ENCODE results near the gene PSPC1.
"Not testable (repeated sequence)": the region's sequence is repeated elsewhere in the genome, so short reads cannot be mapped to it uniquely, and the experiment has no call there.

The PSPC1 gene

DNA sequence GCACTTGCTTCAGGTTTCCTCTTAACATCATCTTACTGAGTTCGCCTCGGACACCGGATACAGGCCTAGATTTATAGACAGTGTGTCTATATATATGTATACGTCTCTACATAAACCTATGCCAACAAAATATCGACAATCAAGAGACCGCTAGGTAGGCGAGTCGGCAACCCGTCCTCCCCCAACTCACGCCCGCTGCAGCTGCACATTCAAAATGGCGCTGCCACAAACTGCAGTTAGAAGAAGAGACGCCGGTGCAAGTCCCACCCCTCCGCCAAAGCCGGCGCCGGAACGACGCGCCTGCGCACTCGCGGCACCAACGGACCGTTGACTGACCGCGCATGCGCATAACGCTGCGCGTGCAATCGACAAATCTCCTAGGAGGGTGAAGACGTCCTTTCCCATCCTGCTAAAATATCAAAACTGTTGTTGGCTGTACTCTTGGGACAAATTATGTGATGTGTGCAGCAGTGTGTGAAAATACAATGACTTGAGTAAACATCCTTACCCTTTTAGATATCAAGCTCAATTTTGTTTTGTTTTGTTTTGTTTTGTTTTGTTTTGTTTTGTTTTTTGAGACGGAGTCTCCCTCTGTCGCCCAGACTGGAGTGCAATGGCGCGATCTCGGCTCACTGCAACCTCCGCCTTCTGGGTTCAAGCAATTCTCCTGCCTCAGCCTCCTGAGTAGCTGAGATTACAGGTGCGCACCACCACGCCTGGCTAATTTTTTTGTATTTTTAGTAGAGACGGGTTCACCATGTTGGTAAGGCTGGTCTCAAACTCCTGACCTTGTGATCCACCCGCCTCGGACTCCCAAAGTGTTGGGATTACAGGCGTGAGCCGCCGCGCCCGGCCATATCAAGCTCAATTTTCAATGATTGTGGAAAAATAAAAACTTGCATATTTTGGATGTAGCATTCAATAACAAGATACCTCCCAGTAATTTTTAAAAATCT, at the start of gene PSPC1:
Gene PSPC1 (minus strand): TSS at position 219 of the 956 bp plus-strand sequence. CDS start 188 bp downstream, at position 31.
- peak; percentile 96 for DNase-seq (ENCODE audit: low spot score)

GRCh38 chr13:19822673-19823072, 39.9 kb upstream of the PSPC1 start:
- DNase-seq (ENCODE audit: low spot score), result no peak

DNA sequence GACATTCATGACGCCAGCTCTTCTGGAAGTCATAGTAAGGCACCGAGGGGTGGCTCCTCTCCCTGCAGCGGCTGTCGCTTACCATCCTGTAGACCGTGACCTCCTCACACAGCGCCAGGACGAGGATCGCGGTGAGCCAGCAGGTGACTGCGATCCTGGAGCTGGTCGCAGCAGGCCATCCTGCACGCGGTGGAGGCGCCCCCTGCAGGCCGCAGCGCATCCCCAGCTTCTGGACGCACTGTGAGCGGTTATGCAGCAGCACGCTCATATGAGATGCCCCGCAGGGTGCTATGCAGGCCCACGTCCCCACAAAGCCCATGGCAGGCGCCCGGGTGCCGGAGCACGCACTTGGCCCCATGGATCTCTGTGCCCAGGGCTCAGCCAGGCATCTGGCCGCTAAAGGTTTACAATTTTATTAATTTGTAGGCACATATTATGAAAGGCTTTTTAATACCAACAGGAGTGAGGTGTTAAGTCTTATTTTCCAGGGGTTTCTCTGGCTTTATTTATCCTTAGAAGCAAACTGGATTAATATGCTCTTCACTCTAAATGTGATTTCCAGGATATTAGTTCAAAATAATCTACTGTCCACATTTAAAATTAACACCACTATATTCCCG, 35.6 kb upstream of the PSPC1 start:
- DNase-seq (ENCODE audit: low spot score), result peak; percentile 87

DNA sequence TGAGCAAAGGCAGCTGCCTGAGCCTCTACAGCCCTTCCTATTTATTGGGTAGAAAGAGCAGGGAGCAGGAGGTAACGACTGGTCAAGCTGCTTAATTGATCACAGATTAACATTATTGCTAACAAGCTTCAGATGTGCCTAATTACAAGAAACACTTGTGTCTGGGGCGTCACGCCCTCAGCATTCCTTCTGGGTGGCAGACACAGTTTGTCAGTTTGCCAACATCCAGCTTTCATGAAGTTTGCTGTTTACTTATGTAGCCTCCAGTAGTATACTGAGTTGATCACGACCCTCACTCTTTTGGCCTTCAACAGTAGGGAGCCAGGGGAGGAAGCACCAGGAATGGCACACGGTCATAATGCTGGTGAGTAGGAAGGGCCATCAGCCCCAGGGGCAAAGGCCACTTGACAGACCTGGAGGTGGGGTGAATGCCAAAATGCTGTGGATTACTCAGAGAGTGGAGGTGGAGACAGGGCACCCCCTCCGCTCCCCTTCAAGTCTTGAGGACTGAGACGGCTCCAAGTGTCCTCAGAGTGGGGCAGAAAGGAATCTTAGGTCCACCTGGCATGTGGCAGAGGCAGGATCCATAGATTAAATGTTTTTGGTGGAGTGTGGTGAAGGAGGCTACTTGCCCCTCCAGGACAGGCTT, 34.9 kb upstream of the PSPC1 start:
- no peak for DNase-seq (ENCODE audit: low spot score)

DNA sequence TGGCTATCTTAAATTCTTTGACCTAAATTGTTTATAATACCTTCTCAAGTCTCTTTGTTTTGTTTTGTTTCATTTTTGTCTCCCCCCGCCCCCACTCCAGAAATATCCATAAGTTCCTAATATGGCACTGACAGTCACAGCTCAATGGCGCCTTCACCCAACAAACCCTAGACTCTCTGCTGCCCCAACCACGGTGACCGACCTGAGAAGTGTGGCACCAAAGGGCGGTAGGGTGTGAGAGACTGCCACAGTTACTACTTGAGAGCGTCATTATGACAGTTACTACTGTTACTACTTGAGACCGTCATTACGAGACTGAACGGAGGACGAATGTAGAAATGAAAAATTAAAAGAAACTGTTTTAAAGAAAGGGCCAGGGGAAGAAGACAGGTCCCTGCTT, 34.4 kb upstream of the PSPC1 start:
- no peak for DNase-seq (ENCODE audit: low spot score)

- DNase-seq (ENCODE audit: low spot score), result not testable (repeated sequence)
Observed at GRCh38 chr13:19815842-19816241, 33.1 kb upstream of the PSPC1 start.

GRCh38 chr13:19810996-19811881, 28.5 kb upstream of the PSPC1 start:
- DNase-seq (ENCODE audit: low spot score), result no peak

- no peak for DNase-seq (ENCODE audit: low spot score)
Observed at GRCh38 chr13:19810151-19810550, 27.4 kb upstream of the PSPC1 start.

DNA sequence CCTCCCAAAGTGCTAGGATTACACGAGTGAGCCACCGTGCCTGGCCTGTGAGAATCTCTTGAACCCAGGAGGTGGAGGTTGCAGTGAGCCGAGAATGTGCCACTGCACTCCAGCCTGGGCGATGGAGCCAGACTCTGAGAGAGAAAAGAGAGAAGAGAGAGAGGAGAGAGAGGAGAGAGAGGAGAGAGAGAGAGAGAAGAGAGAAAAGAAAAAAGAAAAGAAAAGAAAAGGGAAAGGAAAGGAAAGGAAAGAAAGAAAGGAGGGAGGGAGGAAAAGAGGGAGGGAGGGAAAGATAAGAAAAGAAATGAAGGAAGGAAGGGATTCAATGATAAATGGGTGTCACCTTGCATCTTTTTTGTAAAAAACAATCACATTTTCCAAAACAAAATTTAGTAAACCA, 23.0 kb upstream of the PSPC1 start:
- DNase-seq (ENCODE audit: low spot score), result no peak

DNA sequence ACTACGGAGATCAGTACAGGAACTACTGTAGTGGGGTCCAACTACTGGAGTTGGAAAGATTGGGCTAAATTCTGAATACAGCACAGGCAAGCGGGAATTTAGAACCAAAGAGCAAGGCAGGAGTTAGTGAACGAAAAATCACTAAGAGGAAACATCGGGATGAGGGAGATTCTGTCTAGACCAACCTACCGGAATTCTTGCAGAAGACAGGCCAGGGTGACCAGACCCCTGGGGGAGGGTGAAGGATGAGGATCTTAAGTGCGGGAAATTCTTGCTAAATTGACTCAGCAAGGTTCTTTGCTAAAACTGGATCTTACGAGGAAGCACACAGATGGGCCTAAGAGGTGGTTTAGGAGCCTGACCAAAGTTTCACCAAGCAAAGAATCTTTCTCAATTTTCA, 13.2 kb upstream of the PSPC1 start:
- DNase-seq (ENCODE audit: low spot score), result no peak

DNA sequence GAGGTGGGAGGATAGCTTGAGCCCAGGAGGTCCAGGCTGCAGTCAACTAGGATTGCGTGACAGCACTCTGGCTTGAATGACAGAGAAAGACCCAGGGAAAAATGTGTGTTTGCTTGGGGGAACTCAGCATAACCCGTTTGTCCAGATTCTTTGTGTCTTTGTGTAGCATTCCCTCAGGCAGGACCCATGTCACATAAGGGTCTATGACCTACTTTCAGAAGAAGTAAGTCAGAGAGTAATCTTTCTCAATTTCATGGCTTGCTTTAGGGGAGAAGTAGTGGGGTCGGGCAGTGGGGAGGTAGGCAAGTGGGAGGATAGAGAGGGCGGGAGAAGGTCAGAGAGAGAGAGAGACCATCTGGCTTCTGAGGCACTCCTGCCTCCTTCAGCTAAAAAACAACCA, 11.9 kb upstream of the PSPC1 start:
- no peak for DNase-seq (ENCODE audit: low spot score)

GRCh38 chr13:19791953-19792537, 9.3 kb upstream of the PSPC1 start:
- DNase-seq (ENCODE audit: low spot score), result no peak

- DNase-seq (ENCODE audit: low spot score), result peak; percentile 61
Observed at GRCh38 chr13:19782049-19782726, 557 bp downstream of the PSPC1 start.

DNA sequence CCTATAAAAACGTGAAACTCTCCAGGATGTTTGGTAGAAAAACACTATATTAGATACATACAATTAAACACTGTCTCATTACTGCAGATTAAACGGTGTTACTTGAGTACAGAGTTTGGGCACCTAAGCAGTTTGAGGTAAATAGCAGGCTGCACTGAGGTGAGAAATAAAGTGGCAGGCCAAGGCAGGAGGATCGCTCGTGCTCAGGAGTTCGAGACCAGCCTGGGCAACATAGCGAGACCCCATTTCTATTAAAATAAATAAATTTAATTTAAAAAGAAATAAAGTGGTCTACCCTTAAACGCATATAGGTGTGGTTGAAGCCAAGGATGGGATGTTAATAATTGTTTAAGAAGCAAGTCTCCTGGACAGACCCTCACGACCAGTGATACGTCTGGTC, 1.2 kb downstream of the PSPC1 start:
- no peak for DNase-seq (ENCODE audit: low spot score)

GRCh38 chr13:19780753-19781418, 1.9 kb downstream of the PSPC1 start:
- DNase-seq (ENCODE audit: low spot score), result not testable (repeated sequence)

- no peak for DNase-seq (ENCODE audit: low spot score)
Observed at GRCh38 chr13:19772306-19772705, 10.4 kb downstream of the PSPC1 start.

DNA sequence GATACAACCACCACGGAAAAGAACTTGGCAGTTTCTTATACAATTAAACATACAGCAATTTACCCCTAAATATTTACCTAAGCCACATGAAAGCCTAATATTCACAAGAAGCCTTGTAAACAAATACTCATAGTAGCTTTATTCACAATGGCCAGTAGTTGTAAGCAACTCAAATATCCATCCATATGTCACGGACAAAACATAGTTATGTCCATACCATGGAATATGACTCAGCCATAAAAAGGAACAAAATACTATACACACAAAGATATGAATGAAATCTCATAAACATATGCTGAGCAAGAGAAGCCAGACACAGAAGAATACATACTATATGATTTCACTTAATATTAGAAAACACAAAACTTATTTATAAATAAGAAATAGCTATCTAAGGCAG, 12.9 kb downstream of the PSPC1 start:
- no peak for DNase-seq (ENCODE audit: low spot score)

GRCh38 chr13:19767966-19768365, 14.8 kb downstream of the PSPC1 start:
- no peak for DNase-seq (ENCODE audit: low spot score)

DNA sequence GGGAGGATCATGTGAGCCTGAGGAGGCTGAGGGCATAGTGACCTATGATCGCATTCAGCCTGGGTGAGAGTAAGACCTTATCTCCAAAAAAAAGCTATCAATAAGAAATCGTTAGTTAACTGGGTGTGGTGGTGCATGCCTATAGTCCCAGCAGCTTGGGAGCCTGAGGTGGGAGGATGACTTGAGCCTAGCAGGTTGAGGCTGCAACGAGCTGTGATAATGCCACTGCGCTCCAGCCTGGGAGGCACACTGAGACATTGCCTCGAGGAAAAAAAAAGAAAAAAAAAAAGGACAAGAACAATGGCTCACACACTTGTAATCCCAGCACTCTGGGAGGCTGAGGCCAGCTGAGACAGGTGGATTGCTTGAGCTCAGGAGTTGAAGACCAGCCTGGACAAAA, 16.2 kb downstream of the PSPC1 start:
- DNase-seq (ENCODE audit: low spot score), result peak; percentile 47

- DNase-seq (ENCODE audit: low spot score), result no peak
Observed at GRCh38 chr13:19764237-19764636, 18.5 kb downstream of the PSPC1 start.
